Head of caudate nucleus (tissue), 42 donors: ENCODE results near the gene SORCS2.

ENCODE experiments used
- DNase-seq, 42 donors: peaks; one replicate each; pipeline versions ENCODE4 v3.0.0 to v3.0.0-alpha.2; 2020 to 2021; ENCODE audit warnings: mixed read lengths in 7 of 42
- intact Hi-C: fragments of 100-400 bp; cut with DNase I; formaldehyde crosslinking; loops from one replicate; pipeline ENCODE4 v1.15.0; 2022

The SORCS2 gene

GRCh38 chr4:7646384-7647061, 454.2 kb downstream of the SORCS2 start:
- intact Hi-C loops, result no loop called here
- no peak for DNase-seq

- peak in 4 of 42 donors; percentile 18 to 57 (median 48) for DNase-seq
- intact Hi-C loops, result no loop called here
These were observed 454.8 kb downstream of the SORCS2 start for GRCh38 chr4:7647186-7647585.

- no peak for DNase-seq
These were observed 455.5 kb downstream of the SORCS2 start for GRCh38 chr4:7647600-7648543.

GRCh38 chr4:7648544-7649395, 456.4 kb downstream of the SORCS2 start:
- intact Hi-C loops, result no loop called here
- no peak for DNase-seq

More at GRCh38 chr4:7647600-7648543, 455.5 kb downstream of the SORCS2 start:
- intact Hi-C loops, result no loop called here

- intact Hi-C loops, result no loop called here
- DNase-seq, result no peak
These were observed 457.0 kb downstream of the SORCS2 start for GRCh38 chr4:7649411-7649740.

GRCh38 chr4:7649741-7650531, 457.6 kb downstream of the SORCS2 start:
- intact Hi-C loops, result no loop called here
- DNase-seq, result no peak

GRCh38 chr4:7650606-7651385, 458.5 kb downstream of the SORCS2 start:
- intact Hi-C loops, result no loop called here
- no peak for DNase-seq

- intact Hi-C loops, result no loop called here
- peak in 20 of 42 donors; percentile 30 to 61 (median 48) for DNase-seq
These were observed 459.2 kb downstream of the SORCS2 start for GRCh38 chr4:7651461-7651921.

GRCh38 chr4:7652006-7652405, 459.7 kb downstream of the SORCS2 start:
- intact Hi-C loops, result no loop called here
- no peak for DNase-seq

- DNase-seq, result no peak
- intact Hi-C loops, result no loop called here
These were observed 460.1 kb downstream of the SORCS2 start for GRCh38 chr4:7652451-7652881.

- DNase-seq, result no peak
- intact Hi-C loops, result no loop called here
These were observed 460.6 kb downstream of the SORCS2 start for GRCh38 chr4:7652906-7653305.

GRCh38 chr4:7653510-7654369, 461.4 kb downstream of the SORCS2 start:
- peak in 4 of 42 donors; percentile 16 to 53 (median 35) for DNase-seq
- intact Hi-C loops, result no loop called here

GRCh38 chr4:7654550-7655445, 462.5 kb downstream of the SORCS2 start:
- DNase-seq, result no peak
- intact Hi-C loops, result no loop called here

- peak in 23 of 42 donors; percentile 14 to 64 (median 35) for DNase-seq
- intact Hi-C loops, result no loop called here
These were observed 463.3 kb downstream of the SORCS2 start for GRCh38 chr4:7655511-7656243.

- intact Hi-C loops, result no loop called here
- no peak for DNase-seq
These were observed 464.0 kb downstream of the SORCS2 start for GRCh38 chr4:7656244-7656800.
